Ovary (tissue), 9 donors: ENCODE data around the gene VGF. TPM values are rescaled to one million over a fixed set of nuclear protein-coding genes. Genes with fewer than 3 reads are reported as not detected.

Experiments
- DNase-seq, 5 donors: peaks; one replicate each; pipeline ENCODE4 v3.0.0-alpha.2; 2019 to 2020
- H3K27ac ChIP-seq, 2 donors: fragments of 200-600 bp; one replicate each; pipeline versions ENCODE4 v1.5.1 to v1.8.0; 2019 to 2022
- H3K27me3 ChIP-seq: fragments of 200-600 bp; one replicate; pipeline ENCODE4 v1.8.0; 2022
- H3K36me3 ChIP-seq: fragments of 200-600 bp; sonication (generic); one replicate; pipeline ENCODE4 v1.5.1; 2019
- H3K4me1 ChIP-seq: one replicate; pipeline ENCODE4 v1.8.1; 2013; ENCODE audit warnings: mild to moderate bottlenecking, moderate library complexity; ENCODE audit not compliant: insufficient read depth
- H3K4me3 ChIP-seq: fragments of 200-600 bp; sonication (generic); one replicate; pipeline ENCODE4 v1.5.1; 2017
- H3K9me3 ChIP-seq, 2 donors: fragments of 200-600 bp in 1 of 2; sonication (generic) in 1 of 2; one replicate each; pipeline versions ENCODE4 v1.5.1 to v1.8.1; 2013 to 2019; ENCODE audit warnings: mild to moderate bottlenecking in 1 of 2, moderate library complexity in 1 of 2
- CTCF ChIP-seq, 3 donors: fragments of 450-650 bp in 2 of 3; fragments of 200-600 bp in 1 of 3; IDR thresholded peaks; one replicate each; pipeline versions ENCODE4 v1.5.1 to v1.8.0; 2016 to 2022; ENCODE audit warnings: antibody characterized with exemption in 3 of 3, mild to moderate bottlenecking in 1 of 3
- EP300 ChIP-seq: sonication (generic); formaldehyde crosslinking; IDR thresholded peaks from one replicate; pipeline ENCODE4 v1.6.1; 2017; ENCODE audit warnings: antibody characterized with exemption
- POLR2A ChIP-seq: fragments of 450-650 bp; IDR thresholded peaks from one replicate; pipeline ENCODE4 v1.6.1; 2017; ENCODE audit warnings: antibody characterized with exemption, mild to moderate bottlenecking, moderate library complexity
- WGBS, 3 donors: extraction: QIAGEN DNeasy Blood & Tissue Kit in 1 of 3; methylation state at CpG; one replicate each; pipeline versions ENCODE4 v1.1.5 to v1.1.7; 2013 to 2017; 5-methylcytosine and 5-hydroxymethylcytosine counted together
- intact Hi-C, 4 donors: fragments of 100-400 bp; cut with DNase I; formaldehyde crosslinking; loops; one replicate each; pipeline versions ENCODE4 v1.11.0 to v1.15.1; 2022 to 2023
- polyA plus RNA-seq, 2 donors: library from polyadenylated mRNA; stranded (reverse); fragments of 200-250 nt in 1 of 2; fragments of 350-450 nt in 1 of 2; fragmentation: Illumina TruSeq in 1 of 2; extraction: RNeasy Lipid Tissue Mini Kit (QIAGEN cat#74804) in 1 of 2; gene quantifications; one replicate each; pipeline ENCODE4 v1.2.3, GENCODE V29; 2013 to 2014
- total RNA-seq, 7 donors: library from RNA; depleted of rRNA in 2 of 7; stranded (reverse); fragments of >200 nt in 2 of 7; fragmentation: NEBNext Ultra II Directional in 3 of 7; extraction: Animal tissue kit (Norgen Biotek cat#: 25700) in 3 of 7; gene quantifications; one replicate each; pipeline versions ENCODE4 v1.1.0 to v1.2.4, GENCODE V29; 2016 to 2023
- donor health status: DM: no; HTN: no; CAD: no; lungs with moderate emphysema.
- donor health status: DM: no; HTN: no; CAD: no.
- donor health status: Bipolar disorder and iron deficiency.
- donor health status: DM: yes; HTN: yes; CAD: no.
- donor health status: DM: no; HTN: no; CAD: no.
- donor health status: DM: yes; HTN: yes; CAD: no.

VGF gene
- total and polyA plus RNA-seq, 9 donors, result 0.04 to 0.20 TPM; not detected in 7

GRCh38 chr7:101151908-101152651 lies 13.3 kb downstream of the VGF start:
- intact Hi-C loops, result no loop called here
- H3K9me3 ChIP-seq, result no peaks in the 10 kb centered on the region
- WGBS, 3 donors, result 73 to 84% (median 82%) methylated on average over 2 of the region's 2 CpGs
- no peak overlapping the region for H3K27ac ChIP-seq
- H3K36me3 ChIP-seq, result no peaks in the 10 kb centered on the region
- no peak for DNase-seq
- H3K4me3 ChIP-seq, result no peak overlapping the region
- peaks cover 10% of the 10 kb centered on the region for H3K4me1 ChIP-seq
- H3K27me3 ChIP-seq, result no peaks in the 10 kb centered on the region
- TF ChIP-seq EP300 (no peak), POLR2A (no peak), CTCF (IDR thresholded peaks at IDR 0.05) (no peak)

- Histone ChIP-seq H3K9me3 (no peaks in the 10 kb centered on the region), H3K36me3 (no peaks in the 10 kb centered on the region), H3K4me1 (peaks cover 1% of the 10 kb centered on the region), H3K4me3 (no peak overlapping the region), H3K27me3 (no peaks in the 10 kb centered on the region), H3K27ac (no peak overlapping the region)
- intact Hi-C loops, result loop anchor here in 2 of 4 donors (10.0 kb wide), 1 partner anchor 144 kb away; no protein-coding TSS in a partner anchor
- no peak for DNase-seq
- WGBS, 3 donors, result 86 to 95% (median 92%) methylated on average over 4 of the region's 4 CpGs
- TF ChIP-seq CTCF (IDR thresholded peaks at IDR 0.05), result no peak
- no peak for TF ChIP-seq EP300
- no peak for TF ChIP-seq POLR2A
These were observed 24.5 kb downstream of the VGF start for GRCh38 chr7:101140746-101141382.

- no peak overlapping the region for H3K27ac ChIP-seq
- no peak overlapping the region for H3K4me3 ChIP-seq
- peaks cover 1% of the 10 kb centered on the region for H3K4me1 ChIP-seq
- no peaks in the 10 kb centered on the region for H3K36me3 ChIP-seq
- no peaks in the 10 kb centered on the region for H3K27me3 ChIP-seq
- WGBS, 3 donors, result 13 to 38% (median 26%) methylated on average over 3 of the region's 3 CpGs
- TF ChIP-seq EP300, result no peak
- no peak for TF ChIP-seq POLR2A
- no peak for TF ChIP-seq CTCF (IDR thresholded peaks at IDR 0.05)
- H3K9me3 ChIP-seq, result no peaks in the 10 kb centered on the region
- intact Hi-C loops, result loop anchor here in 2 of 4 donors (10.0 kb wide), 1 partner anchor 144 kb away; no protein-coding TSS in a partner anchor
- no peak for DNase-seq
These were observed 25.1 kb downstream of the VGF start for GRCh38 chr7:101140339-101140699.

GRCh38 chr7:101138213-101138870 lies 27.0 kb downstream of the VGF start:
- Histone ChIP-seq H3K36me3 (no peaks in the 10 kb centered on the region), H3K4me1 (peaks cover 1% of the 10 kb centered on the region), H3K27ac (peak overlapping the region in 1 of 2 donors; percentile 29), H3K4me3 (no peak overlapping the region), H3K9me3 (no peaks in the 10 kb centered on the region), H3K27me3 (no peaks in the 10 kb centered on the region)
- intact Hi-C loops, result loop anchor here in 3 of 4 donors (5.0 to 10.0 kb wide), 4 partner anchors 36 to 244 kb away; partner anchors contain the start of genes TRIM56 (in 2 of the 3) and ACHE (in 1 of the 3)
- peak; percentile 70 to 92 (median 78) for DNase-seq
- TF ChIP-seq EP300 (no peak), CTCF (IDR thresholded peaks at IDR 0.05) (peak; percentile 46 to 90 (median 86))
- WGBS, 3 donors, result 6 to 9% (median 8%) methylated on average over 16 of the region's 16 CpGs
